KMS-11 (cell line): Measurements from ENCODE around the gene IL36G.

Experiments used
- H2AFZ ChIP-seq: fragments of 200-600 bp; sonication (generic); 2 replicates; pipeline ENCODE4 v1.6.1; 2016; ENCODE audit warnings: antibody characterized with exemption, mixed run types, low read depth
- H3K27ac ChIP-seq: fragments of 200-600 bp; sonication (generic); 2 replicates; pipeline ENCODE4 v1.6.1; 2016; ENCODE audit warnings: mild to moderate bottlenecking, mixed run types
- H3K27me3 ChIP-seq: fragments of 200-600 bp; sonication (generic); 2 replicates; pipeline ENCODE4 v1.6.1; 2017; ENCODE audit warnings: mild to moderate bottlenecking, low read depth, mixed run types, moderate library complexity; ENCODE audit not compliant: insufficient read depth
- H3K36me3 ChIP-seq: fragments of 200-600 bp; sonication (generic); 2 replicates; pipeline ENCODE4 v1.6.1; 2017; ENCODE audit warnings: mild to moderate bottlenecking, mixed run types; ENCODE audit not compliant: insufficient read depth
- H3K4me1 ChIP-seq: fragments of 200-600 bp; sonication (generic); 2 replicates; pipeline ENCODE4 v1.6.1; 2016; ENCODE audit warnings: mild to moderate bottlenecking, low read depth, mixed run types; ENCODE audit not compliant: poor library complexity, severe bottlenecking
- H3K4me2 ChIP-seq: fragments of 200-600 bp; sonication (generic); 2 replicates; pipeline ENCODE4 v1.7.0; 2016; ENCODE audit warnings: mild to moderate bottlenecking, mixed run types
- H3K4me3 ChIP-seq: fragments of 200-600 bp; sonication (generic); IDR thresholded peaks from 2 replicates; pipeline ENCODE4 v1.6.1; 2017; ENCODE audit warnings: low read depth, low read length, mixed read lengths; ENCODE audit not compliant: insufficient read depth
- H3K79me2 ChIP-seq: fragments of 200-600 bp; sonication (generic); 2 replicates; pipeline ENCODE4 v1.6.1; 2016; ENCODE audit warnings: low read depth, mixed run types; ENCODE audit not compliant: insufficient read depth
- H3K9ac ChIP-seq: fragments of 200-600 bp; sonication (generic); 2 replicates; pipeline ENCODE4 v1.6.1; 2016; ENCODE audit warnings: mild to moderate bottlenecking, mixed run types
- H4K20me1 ChIP-seq: fragments of 200-600 bp; sonication (generic); 2 replicates; pipeline ENCODE4 v1.6.1; 2016; ENCODE audit warnings: mild to moderate bottlenecking, mixed run types; ENCODE audit not compliant: insufficient read depth
- TF ChIP-seq, protein P1 (sequence below): fragments of 200-600 bp; sonication (generic); conservative IDR thresholded peaks from 2 replicates; pipeline ENCODE4 v1.6.1; 2017; ENCODE audit warnings: low read depth, mild to moderate bottlenecking, antibody characterized with exemption, low read length, moderate library complexity, mixed read lengths

Gene IL36G

DNA sequence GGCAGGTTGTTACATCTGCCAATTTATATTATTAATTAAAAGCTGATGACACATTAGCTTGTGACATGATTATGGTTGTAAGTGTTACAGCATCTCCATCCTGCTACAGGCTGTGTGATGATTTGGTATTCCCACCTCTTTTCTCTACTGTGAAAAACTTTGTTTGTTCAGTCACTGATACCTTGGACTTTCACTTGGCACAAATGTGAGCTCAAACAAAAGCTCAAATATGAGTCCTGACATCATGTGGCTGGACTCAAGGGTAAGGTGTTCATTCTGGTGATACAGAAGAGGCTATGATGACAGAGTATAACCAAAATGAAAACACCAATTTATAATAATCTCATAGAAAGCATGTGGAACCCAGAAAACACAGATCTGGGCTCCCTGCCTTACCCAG is 16.0 kb downstream of the IL36G start:
- no peaks in the 10 kb centered on the region for H3K36me3 ChIP-seq
- TF ChIP-seq, protein P1, sequence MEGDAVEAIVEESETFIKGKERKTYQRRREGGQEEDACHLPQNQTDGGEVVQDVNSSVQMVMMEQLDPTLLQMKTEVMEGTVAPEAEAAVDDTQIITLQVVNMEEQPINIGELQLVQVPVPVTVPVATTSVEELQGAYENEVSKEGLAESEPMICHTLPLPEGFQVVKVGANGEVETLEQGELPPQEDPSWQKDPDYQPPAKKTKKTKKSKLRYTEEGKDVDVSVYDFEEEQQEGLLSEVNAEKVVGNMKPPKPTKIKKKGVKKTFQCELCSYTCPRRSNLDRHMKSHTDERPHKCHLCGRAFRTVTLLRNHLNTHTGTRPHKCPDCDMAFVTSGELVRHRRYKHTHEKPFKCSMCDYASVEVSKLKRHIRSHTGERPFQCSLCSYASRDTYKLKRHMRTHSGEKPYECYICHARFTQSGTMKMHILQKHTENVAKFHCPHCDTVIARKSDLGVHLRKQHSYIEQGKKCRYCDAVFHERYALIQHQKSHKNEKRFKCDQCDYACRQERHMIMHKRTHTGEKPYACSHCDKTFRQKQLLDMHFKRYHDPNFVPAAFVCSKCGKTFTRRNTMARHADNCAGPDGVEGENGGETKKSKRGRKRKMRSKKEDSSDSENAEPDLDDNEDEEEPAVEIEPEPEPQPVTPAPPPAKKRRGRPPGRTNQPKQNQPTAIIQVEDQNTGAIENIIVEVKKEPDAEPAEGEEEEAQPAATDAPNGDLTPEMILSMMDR = no peak

GRCh38 chr2:112994648-112995047 is 16.8 kb downstream of the IL36G start:
- Histone ChIP-seq H3K4me3 (no peak overlapping the region), H3K4me2 (peak overlapping the region; percentile 85; the same call in 1 of the 2 replicates), H3K36me3 (no peaks in the 10 kb centered on the region), H3K27me3 (no peaks in the 10 kb centered on the region), H2AFZ (no peak overlapping the region), H3K9ac (no peak overlapping the region), H3K79me2 (no peaks in the 10 kb centered on the region), H3K27ac (no peak overlapping the region), H4K20me1 (no peaks in the 10 kb centered on the region), H3K4me1 (peaks cover 28% of the 10 kb centered on the region)
- TF ChIP-seq, protein P1 = no peak

More for the DNA sequence above, 16.0 kb downstream of the IL36G start:
- H3K79me2 ChIP-seq = no peaks in the 10 kb centered on the region
- H3K9ac ChIP-seq = no peak overlapping the region
- no peak overlapping the region for H2AFZ ChIP-seq
- H3K27me3 ChIP-seq = no peaks in the 10 kb centered on the region
- H3K4me1 ChIP-seq = peaks cover 28% of the 10 kb centered on the region
- H3K4me2 ChIP-seq = no peak overlapping the region
- H3K27ac ChIP-seq = no peak overlapping the region
- H3K4me3 ChIP-seq = no peak overlapping the region
- H4K20me1 ChIP-seq = no peaks in the 10 kb centered on the region

GRCh38 chr2:112995346-112995920 is 17.6 kb downstream of the IL36G start:
- no peaks in the 10 kb centered on the region for H4K20me1 ChIP-seq
- peak overlapping the region; percentile 74 for H3K27ac ChIP-seq
- no peaks in the 10 kb centered on the region for H3K79me2 ChIP-seq
- H3K4me2 ChIP-seq = peak overlapping the region; percentile 85
- H3K4me1 ChIP-seq = peaks cover 28% of the 10 kb centered on the region
- peak overlapping the region; percentile 18 for H3K4me3 ChIP-seq
- H3K27me3 ChIP-seq = no peaks in the 10 kb centered on the region
- H2AFZ ChIP-seq = peak overlapping the region; percentile 58; the same call in 1 of the 2 replicates
- TF ChIP-seq, protein P1 = no peak
- peak overlapping the region; percentile 52; the same call in 1 of the 2 replicates for H3K9ac ChIP-seq
- no peaks in the 10 kb centered on the region for H3K36me3 ChIP-seq

GRCh38 chr2:112996635-112997034 is 18.8 kb downstream of the IL36G start:
- H2AFZ ChIP-seq = no peak overlapping the region
- no peak overlapping the region for H3K27ac ChIP-seq
- no peak overlapping the region for H3K4me2 ChIP-seq
- H3K79me2 ChIP-seq = no peaks in the 10 kb centered on the region
- TF ChIP-seq, protein P1 = no peak
- no peaks in the 10 kb centered on the region for H3K36me3 ChIP-seq
- no peaks in the 10 kb centered on the region for H3K27me3 ChIP-seq
- H3K4me3 ChIP-seq = no peak overlapping the region
- H4K20me1 ChIP-seq = no peaks in the 10 kb centered on the region
- H3K9ac ChIP-seq = no peak overlapping the region
- H3K4me1 ChIP-seq = peaks cover 28% of the 10 kb centered on the region
